Activated T-helper 2 cell treated with anti-CD3 and anti-CD28 coated beads, Interferon-gamma antibody, Interleukin-2, Interleukin-4, amounts not matched to agents 10 μg/mL and 5 μg/mL and 100 μg/mL, durations not matched to agents 14 hours and 24 hours and 36 hours (primary cell): ENCODE results near the gene FCRL1. TPM values are rescaled to one million over a fixed set of nuclear protein-coding genes. Genes with fewer than 3 reads are reported as not detected.

Source experiments
- DNase-seq: peaks from one replicate; pipeline ENCODE4 v3.0.0; 2021; ENCODE audit warnings: low spot score
- H3K27ac Mint-ChIP-seq: one replicate; pipeline ENCODE4 v1.8.0; 2021; ENCODE audit warnings: mixed read lengths
- H3K27me3 Mint-ChIP-seq: one replicate; pipeline ENCODE4 v1.8.0; 2021; ENCODE audit warnings: low read depth, mixed read lengths
- H3K36me3 Mint-ChIP-seq: one replicate; pipeline ENCODE4 v1.8.0; 2021; ENCODE audit warnings: low read depth, mixed read lengths
- H3K4me1 Mint-ChIP-seq: one replicate; pipeline ENCODE4 v1.8.0; 2021; ENCODE audit warnings: low read depth, mixed read lengths
- H3K4me3 Mint-ChIP-seq: one replicate; pipeline ENCODE4 v1.8.0; 2021; ENCODE audit warnings: low read depth, mild to moderate bottlenecking, moderate library complexity, mixed read lengths
- H3K9me3 Mint-ChIP-seq: one replicate; pipeline ENCODE4 v1.8.0; 2021; ENCODE audit warnings: mixed read lengths
- intact Hi-C: fragments of 100-400 bp; cut with micrococcal nuclease; formaldehyde crosslinking; loops from one replicate; pipeline ENCODE4 v1.15.1; 2023
- total RNA-seq: library from RNA; stranded (reverse); gene quantifications from 2 replicates; pipeline ENCODE4 v1.2.3, GENCODE V29; 2022

The FCRL1 gene
- total RNA-seq, 1 donor from 2014 or later, result not detected

DNA sequence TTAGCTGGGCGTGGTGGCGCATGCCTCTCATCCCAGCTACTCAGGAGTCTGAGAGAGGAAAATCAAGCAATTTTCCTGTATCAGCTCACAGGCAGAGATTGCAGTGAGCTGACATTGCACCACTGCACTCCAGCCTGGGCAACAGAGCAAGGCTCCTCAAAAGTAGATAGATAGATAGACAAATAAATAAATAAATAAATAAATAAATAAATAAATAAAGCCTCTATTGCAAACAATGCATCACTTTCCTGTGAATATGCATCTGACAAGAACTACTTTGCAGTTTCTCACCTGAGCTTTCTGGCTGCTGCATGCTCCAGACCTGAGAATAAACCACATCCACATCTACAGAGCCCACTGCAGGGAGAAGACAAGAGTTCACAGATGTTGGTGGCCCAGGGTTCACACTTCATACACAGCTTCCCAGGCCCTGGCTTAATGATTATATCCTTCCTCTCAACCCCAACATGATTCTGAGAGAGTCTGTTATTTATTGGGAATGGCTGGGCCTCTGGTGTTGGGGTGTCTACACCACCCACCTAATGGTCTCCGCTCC lies 71.6 kb downstream of the FCRL1 start:
- Mint-ChIP-seq H3K36me3 (no peaks in the 10 kb centered on the region), H3K4me1 (no peaks in the 10 kb centered on the region), H3K9me3 (no peaks in the 10 kb centered on the region), H3K27me3 (no peaks in the 10 kb centered on the region), H3K27ac (no peak overlapping the region), H3K4me3 (no peak overlapping the region)
- intact Hi-C loops, result no loop called here
- no peak for DNase-seq

Other genes starting within 250 kb of the FCRL1 start
- not detected in 2 replicates for gene FCRL4, start 222.0 kb downstream of the FCRL1 start, total RNA-seq
- 0.16 TPM in 1 of 2 replicates, not detected in the other for gene FCRL3, start 119.4 kb downstream of the FCRL1 start, total RNA-seq
- not detected in 2 replicates for gene FCRL2, start 43.0 kb downstream of the FCRL1 start, total RNA-seq
- gene CD5L, start 21.7 kb upstream of the FCRL1 start, total RNA-seq, result not detected in 2 replicates
- gene KIRREL1, start 173.5 kb upstream of the FCRL1 start, total RNA-seq, result not detected in 2 replicates